Measurements from ENCODE around the gene MISP.
"Not testable (repeated sequence)": the region's sequence is repeated elsewhere in the genome, so short reads cannot be mapped to it uniquely, and the experiment has no call there.

The MISP gene

DNA sequence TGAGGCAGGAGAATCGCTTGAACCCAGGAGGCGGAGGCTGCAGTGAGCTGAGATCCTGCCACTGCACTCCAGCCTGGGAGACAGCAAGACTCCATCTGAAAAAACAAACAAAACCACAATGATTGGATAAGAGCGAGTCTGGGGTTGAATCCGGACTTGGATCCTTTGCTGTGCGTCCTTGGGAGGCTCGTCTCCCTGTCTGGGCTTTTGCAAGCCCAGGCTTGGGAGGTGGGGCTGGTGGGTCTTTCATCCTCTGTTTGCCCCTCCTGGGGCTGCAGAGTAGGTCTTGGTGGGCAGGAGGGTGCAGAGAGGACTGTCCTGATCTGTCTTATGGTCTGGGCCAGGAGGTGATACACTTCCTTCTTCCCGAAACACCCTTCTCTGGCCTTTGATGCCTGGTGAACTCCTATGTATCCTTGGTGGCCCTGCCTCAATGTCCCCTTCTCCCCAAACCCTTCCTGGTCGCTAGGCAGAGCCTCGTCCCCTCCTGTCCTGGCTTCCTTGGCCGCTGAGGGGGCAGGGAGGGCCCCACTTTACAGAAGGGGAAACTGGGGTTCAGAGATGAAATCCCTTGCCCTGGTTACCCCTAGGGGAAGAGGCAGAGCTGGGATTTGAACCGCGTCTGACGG is 25.3 kb upstream of the MISP start:
- H3K4me3 ChIP-seq (ENCODE audit: low read depth, low read length), result no peak overlapping the region
- in situ Hi-C loops (cut with HindIII; ENCODE audit: low sequenced_read_pairs), result no loop called here
- TF ChIP-seq, protein P1, sequence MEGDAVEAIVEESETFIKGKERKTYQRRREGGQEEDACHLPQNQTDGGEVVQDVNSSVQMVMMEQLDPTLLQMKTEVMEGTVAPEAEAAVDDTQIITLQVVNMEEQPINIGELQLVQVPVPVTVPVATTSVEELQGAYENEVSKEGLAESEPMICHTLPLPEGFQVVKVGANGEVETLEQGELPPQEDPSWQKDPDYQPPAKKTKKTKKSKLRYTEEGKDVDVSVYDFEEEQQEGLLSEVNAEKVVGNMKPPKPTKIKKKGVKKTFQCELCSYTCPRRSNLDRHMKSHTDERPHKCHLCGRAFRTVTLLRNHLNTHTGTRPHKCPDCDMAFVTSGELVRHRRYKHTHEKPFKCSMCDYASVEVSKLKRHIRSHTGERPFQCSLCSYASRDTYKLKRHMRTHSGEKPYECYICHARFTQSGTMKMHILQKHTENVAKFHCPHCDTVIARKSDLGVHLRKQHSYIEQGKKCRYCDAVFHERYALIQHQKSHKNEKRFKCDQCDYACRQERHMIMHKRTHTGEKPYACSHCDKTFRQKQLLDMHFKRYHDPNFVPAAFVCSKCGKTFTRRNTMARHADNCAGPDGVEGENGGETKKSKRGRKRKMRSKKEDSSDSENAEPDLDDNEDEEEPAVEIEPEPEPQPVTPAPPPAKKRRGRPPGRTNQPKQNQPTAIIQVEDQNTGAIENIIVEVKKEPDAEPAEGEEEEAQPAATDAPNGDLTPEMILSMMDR (IDR thresholded peaks at IDR 0.05; ENCODE audit: low read depth, low read length, missing control alignments), result no peak
- no peak for DNase-seq (ENCODE audit: low read depth)

DNA sequence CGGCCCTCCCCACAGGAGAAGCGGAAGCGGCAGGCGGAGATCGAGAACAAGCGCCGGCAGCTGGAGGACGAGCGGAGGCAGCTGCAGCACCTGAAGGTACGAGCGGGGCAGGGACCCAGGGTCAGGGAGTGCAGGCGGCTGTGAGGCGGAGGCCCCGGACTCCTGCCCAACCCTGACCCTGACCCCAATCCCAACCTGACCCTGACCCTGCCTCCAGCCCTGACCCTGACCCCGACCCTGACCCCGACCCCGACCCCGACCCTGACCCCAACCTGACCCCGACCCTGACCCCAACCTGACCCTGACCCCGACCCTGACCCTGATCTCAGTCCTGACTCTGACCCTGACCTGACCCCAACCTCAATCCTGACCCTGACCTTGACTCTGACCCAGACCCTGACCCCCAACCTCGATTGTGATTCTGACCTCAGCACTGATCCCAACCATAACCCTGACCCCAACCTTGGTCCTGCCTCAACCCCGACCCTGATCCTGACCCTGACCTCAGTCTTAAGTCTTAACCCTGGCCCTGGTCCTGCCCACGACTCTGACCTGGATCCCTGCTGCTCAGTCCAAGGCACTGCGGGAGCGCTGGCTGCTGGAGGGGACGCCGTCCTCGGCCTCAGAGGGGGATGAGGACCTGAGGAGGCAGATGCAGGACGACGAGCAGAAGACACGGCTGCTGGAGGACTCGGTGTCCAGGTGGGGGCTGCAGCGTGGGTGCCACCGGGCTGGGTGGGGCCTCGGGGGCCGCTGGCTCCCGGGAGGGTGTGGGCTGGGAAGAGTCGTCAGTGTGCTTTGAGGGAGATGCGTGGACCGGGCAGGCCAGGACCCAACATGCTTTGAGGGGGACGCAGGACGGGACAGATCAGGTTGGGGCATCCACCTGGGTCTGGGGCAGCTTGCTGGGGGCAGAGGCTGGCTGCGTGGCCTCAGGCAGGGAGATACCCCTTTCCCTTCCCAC is 23.6 kb upstream of the MISP start:
- DNase-seq (ENCODE audit: low read depth), result no peak
- in situ Hi-C loops (cut with HindIII; ENCODE audit: low sequenced_read_pairs), result no loop called here
- H3K4me3 ChIP-seq (ENCODE audit: low read depth, low read length), result no peak overlapping the region
- TF ChIP-seq, protein P1 (IDR thresholded peaks at IDR 0.05; ENCODE audit: low read depth, low read length, missing control alignments), result no peak

DNA sequence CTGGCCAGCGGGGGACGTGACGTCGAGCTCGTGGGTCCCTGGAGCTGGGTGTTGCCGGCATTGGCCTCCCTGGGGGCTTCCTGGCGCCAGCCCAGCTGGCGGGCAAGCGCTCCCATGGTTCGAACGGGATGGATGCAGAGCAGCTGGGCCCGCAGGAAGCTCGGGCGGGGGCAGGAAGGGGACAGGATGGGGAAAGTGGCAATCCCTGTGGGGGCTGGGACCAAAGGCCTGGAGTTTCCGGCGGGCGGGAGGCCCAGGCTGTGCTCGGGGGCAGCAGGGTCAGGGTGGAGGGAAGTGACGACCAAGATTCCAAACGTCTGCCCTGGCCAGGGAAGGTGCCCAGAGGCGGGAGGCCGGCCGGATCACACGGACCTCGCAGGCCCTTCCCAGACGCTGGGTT is 22.9 kb upstream of the MISP start:
- TF ChIP-seq, protein P1 (IDR thresholded peaks at IDR 0.05; ENCODE audit: low read depth, low read length, missing control alignments), result no peak
- in situ Hi-C loops (cut with HindIII; ENCODE audit: low sequenced_read_pairs), result no loop called here
- no peak overlapping the region for H3K4me3 ChIP-seq (ENCODE audit: low read depth, low read length)
- no peak for DNase-seq (ENCODE audit: low read depth)

DNA sequence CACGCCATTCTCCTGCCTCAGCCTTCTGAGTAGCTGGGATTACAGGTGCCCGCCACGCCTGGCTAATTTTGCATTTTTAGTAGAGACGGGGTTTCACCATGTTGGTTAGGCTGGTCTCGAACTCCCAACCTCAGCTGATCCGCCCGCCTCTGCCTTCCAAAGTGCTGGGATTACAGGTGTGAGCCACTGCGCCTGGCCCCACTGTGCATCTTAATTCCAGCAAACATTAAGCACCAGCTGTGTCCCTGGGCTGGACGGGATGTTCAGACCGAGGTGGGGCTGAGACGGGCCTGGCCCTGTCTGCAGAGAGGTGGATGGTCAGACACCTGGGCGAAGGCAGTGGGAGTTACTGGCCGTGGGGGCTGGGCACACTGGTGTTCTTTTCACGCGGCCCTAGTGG is 21.3 kb upstream of the MISP start:
- H3K4me3 ChIP-seq (ENCODE audit: low read depth, low read length); in situ Hi-C loops (cut with HindIII; ENCODE audit: low sequenced_read_pairs); DNase-seq (ENCODE audit: low read depth): not testable (repeated sequence)

DNA sequence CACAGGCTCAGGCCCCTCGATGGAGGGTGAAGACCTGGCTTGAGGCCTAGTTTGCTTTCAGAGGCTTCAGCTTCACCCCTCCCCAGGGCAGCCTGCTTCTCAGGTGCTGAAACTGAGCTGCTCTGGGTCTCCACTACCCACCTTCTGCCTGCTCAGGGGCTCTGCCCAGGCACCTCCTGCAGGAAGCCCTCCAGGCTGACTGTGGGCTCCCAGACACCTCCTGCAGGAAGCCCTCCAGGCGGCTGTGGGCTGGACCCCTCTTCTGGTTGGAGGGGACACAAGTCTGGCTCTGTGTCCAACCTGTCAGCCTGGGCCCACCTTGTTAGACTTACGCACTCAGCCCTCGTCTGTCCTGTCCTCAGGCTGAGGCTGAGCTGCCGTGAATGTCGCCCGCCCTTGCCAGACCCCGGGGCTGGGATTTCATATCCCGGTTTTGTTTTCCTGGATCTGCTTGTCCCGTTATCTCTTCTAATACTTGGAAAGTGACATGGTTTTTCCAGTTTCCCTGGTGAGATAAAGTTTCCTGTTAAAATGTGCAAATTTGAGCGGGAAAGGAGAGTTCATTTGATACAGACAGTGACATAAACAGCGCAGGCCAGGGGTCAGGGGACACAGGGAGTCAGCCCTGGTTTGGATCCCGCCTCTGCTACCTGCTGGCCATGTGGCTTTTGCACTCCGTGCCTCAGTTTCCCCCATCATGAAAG is 20.8 kb upstream of the MISP start:
- in situ Hi-C loops (cut with HindIII; ENCODE audit: low sequenced_read_pairs), result no loop called here
- TF ChIP-seq, protein P1 (IDR thresholded peaks at IDR 0.05; ENCODE audit: low read depth, low read length, missing control alignments), result no peak
- no peak for DNase-seq (ENCODE audit: low read depth)

DNA sequence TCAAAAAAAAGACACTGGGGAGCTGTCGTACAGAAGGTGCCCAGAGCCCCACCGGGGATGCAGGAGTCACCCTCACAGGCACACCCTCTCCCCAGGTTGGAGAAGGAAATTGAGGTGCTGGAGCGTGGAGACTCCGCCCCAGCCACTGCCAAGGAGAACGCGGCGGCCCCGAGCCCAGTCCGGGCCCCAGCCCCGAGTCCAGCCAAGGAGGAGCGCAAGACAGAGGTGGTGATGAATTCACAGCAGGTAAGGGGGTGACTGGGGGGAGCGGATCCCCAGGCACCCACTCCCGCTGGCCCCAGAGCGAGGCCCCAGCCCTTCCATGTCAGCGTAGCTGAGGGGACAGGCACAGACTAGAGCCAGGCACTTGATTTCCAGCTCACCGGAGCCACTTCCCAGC is 19.9 kb upstream of the MISP start:
- TF ChIP-seq, protein P1 (IDR thresholded peaks at IDR 0.05; ENCODE audit: low read depth, low read length, missing control alignments), result no peak
- no peak overlapping the region for H3K4me3 ChIP-seq (ENCODE audit: low read depth, low read length)
- no peak for DNase-seq (ENCODE audit: low read depth)
- in situ Hi-C loops (cut with HindIII; ENCODE audit: low sequenced_read_pairs), result no loop called here

More for the DNA sequence above, 20.8 kb upstream of the MISP start:
- H3K4me3 ChIP-seq (ENCODE audit: low read depth, low read length), result no peak overlapping the region
